ENCODE measurements around the gene PEA15. TPM values are rescaled to one million over a fixed set of nuclear protein-coding genes. Genes with fewer than 3 reads are reported as not detected.

The PEA15 gene
- total RNA-seq, 1 experiment from 2014 or later: 183 TPM

- H3K4me1 Mint-ChIP-seq (ENCODE audit: insufficient read depth, unreplicated experiment): peaks cover 23% of the 10 kb centered on the region
- intact Hi-C loops (cut with micrococcal nuclease): no loop called here
- no peaks in the 10 kb centered on the region for H3K9me3 Mint-ChIP-seq (ENCODE audit: unreplicated experiment)
- peaks cover 56% of the 10 kb centered on the region for H3K36me3 Mint-ChIP-seq (ENCODE audit: insufficient read depth, unreplicated experiment)
- H3K27ac Mint-ChIP-seq (ENCODE audit: low read depth, unreplicated experiment): no peak overlapping the region
- ChIA-PET CTCF (interaction anchor here (0.7 to 11.6 kb wide), 10 partner anchors 9 to 164 kb away, joined by 3 to 99 read pairs (median 4); no protein-coding TSS in a partner anchor), POLR2A (interaction anchor here (0.6 to 1.7 kb wide), 5 partner anchors 8 to 105 kb away, joined by 3 to 6 read pairs (median 4); partner anchors contain the start of gene DCAF8)
- no peak overlapping the region for H3K4me3 Mint-ChIP-seq (ENCODE audit: unreplicated experiment)
- no TSS peak for BruUV-seq (replicated peaks)
- no peak for DNase-seq (ENCODE audit: unreplicated experiment)
- H3K27me3 Mint-ChIP-seq (ENCODE audit: insufficient read depth, unreplicated experiment): no peaks in the 10 kb centered on the region
- no peak for TF ChIP-seq CTCF (IDR thresholded peaks at IDR 0.05; ENCODE audit: unreplicated experiment)
Observed at GRCh38 chr1:160211046-160211790, 6.0 kb downstream of the PEA15 start.

- Mint-ChIP-seq H3K27ac (ENCODE audit: low read depth, unreplicated experiment) (peak overlapping the region; percentile 44), H3K36me3 (ENCODE audit: insufficient read depth, unreplicated experiment) (peaks cover 64% of the 10 kb centered on the region), H3K4me1 (ENCODE audit: insufficient read depth, unreplicated experiment) (peaks cover under 1% of the 10 kb centered on the region), H3K4me3 (ENCODE audit: unreplicated experiment) (no peak overlapping the region), H3K27me3 (ENCODE audit: insufficient read depth, unreplicated experiment) (no peaks in the 10 kb centered on the region), H3K9me3 (ENCODE audit: unreplicated experiment) (no peaks in the 10 kb centered on the region)
- POLR2A ChIA-PET: no interaction called here
- TSS peak; percentile 65 for BruUV-seq (replicated peaks)
- TF ChIP-seq CTCF (IDR thresholded peaks at IDR 0.05; ENCODE audit: unreplicated experiment): no peak
- DNase-seq (ENCODE audit: unreplicated experiment): no peak
- CTCF ChIA-PET: interaction anchor here (0.7 to 2.2 kb wide), 5 partner anchors 12 to 136 kb away, joined by 3 to 11 read pairs (median 5); no protein-coding TSS in a partner anchor
- intact Hi-C loops (cut with micrococcal nuclease): no loop called here
Observed at GRCh38 chr1:160214481-160215140, 9.4 kb downstream of the PEA15 start.

GRCh38 chr1:160216301-160216700, 11.1 kb downstream of the PEA15 start:
- DNase-seq (ENCODE audit: unreplicated experiment): no peak
- TF ChIP-seq CTCF (IDR thresholded peaks at IDR 0.05; ENCODE audit: unreplicated experiment): no peak
- H3K27ac Mint-ChIP-seq (ENCODE audit: low read depth, unreplicated experiment): peak overlapping the region; percentile 55
- no peaks in the 10 kb centered on the region for H3K9me3 Mint-ChIP-seq (ENCODE audit: unreplicated experiment)
- H3K36me3 Mint-ChIP-seq (ENCODE audit: insufficient read depth, unreplicated experiment): peaks cover 59% of the 10 kb centered on the region
- H3K4me1 Mint-ChIP-seq (ENCODE audit: insufficient read depth, unreplicated experiment): peaks cover 7% of the 10 kb centered on the region
- POLR2A ChIA-PET: no interaction called here
- no TSS peak for BruUV-seq (replicated peaks)
- intact Hi-C loops (cut with micrococcal nuclease): no loop called here
- no peaks in the 10 kb centered on the region for H3K27me3 Mint-ChIP-seq (ENCODE audit: insufficient read depth, unreplicated experiment)
- H3K4me3 Mint-ChIP-seq (ENCODE audit: unreplicated experiment): no peak overlapping the region
- CTCF ChIA-PET: interaction anchor here (0.5 to 2.2 kb wide), 9 partner anchors 10 to 131 kb away, joined by 3 to 11 read pairs (median 4); no protein-coding TSS in a partner anchor

- intact Hi-C loops (cut with micrococcal nuclease): no loop called here
- H3K27ac Mint-ChIP-seq (ENCODE audit: low read depth, unreplicated experiment): peak overlapping the region; percentile 55
- ChIA-PET POLR2A (interaction anchor here (1.4 to 3.4 kb wide), 4 partner anchors 10 to 116 kb away, joined by 4 to 15 read pairs (median 12); partner anchors contain the start of gene PEA15), CTCF (interaction anchor here (1.2 to 7.1 kb wide), 11 partner anchors 11 to 139 kb away, joined by 4 to 243 read pairs (median 43); partner anchors contain the start of genes CASQ1, IGSF8 and PEA15)
- no peaks in the 10 kb centered on the region for H3K27me3 Mint-ChIP-seq (ENCODE audit: insufficient read depth, unreplicated experiment)
- H3K36me3 Mint-ChIP-seq (ENCODE audit: insufficient read depth, unreplicated experiment): peaks cover 49% of the 10 kb centered on the region
- no peaks in the 10 kb centered on the region for H3K9me3 Mint-ChIP-seq (ENCODE audit: unreplicated experiment)
- H3K4me1 Mint-ChIP-seq (ENCODE audit: insufficient read depth, unreplicated experiment): peaks cover 7% of the 10 kb centered on the region
- no peak overlapping the region for H3K4me3 Mint-ChIP-seq (ENCODE audit: unreplicated experiment)
- TF ChIP-seq CTCF (IDR thresholded peaks at IDR 0.05; ENCODE audit: unreplicated experiment): no peak
- DNase-seq (ENCODE audit: unreplicated experiment): no peak
- no TSS peak for BruUV-seq (replicated peaks)
Observed at GRCh38 chr1:160217481-160218051, 12.4 kb downstream of the PEA15 start.

Data from MCF 10A (cell line).